Measurements from ENCODE around the gene MCF2L. TPM values are rescaled to one million over a fixed set of nuclear protein-coding genes. Genes with fewer than 3 reads are reported as not detected.

Gene MCF2L
- total RNA-seq, 4 donors from 2014 or later = 12.8 to 169 (median 41.5) TPM

- no peak for TF ChIP-seq CTCF (IDR thresholded peaks at IDR 0.05)
Observed at GRCh38 chr13:113006660-113007059, 37.6 kb downstream of the MCF2L start.

GRCh38 chr13:113008851-113009250 is 39.8 kb downstream of the MCF2L start:
- ATAC-seq (ENCODE audit: low FRiP score) (no peak), DNase-seq (ENCODE audit: low spot score) (no peak)
- no peak for TF ChIP-seq CTCF (IDR thresholded peaks at IDR 0.05)

More at GRCh38 chr13:113006660-113007059, 37.6 kb downstream of the MCF2L start:
- ATAC-seq (ENCODE audit: low FRiP score) (no peak), DNase-seq (ENCODE audit: low spot score) (no peak)

DNA sequence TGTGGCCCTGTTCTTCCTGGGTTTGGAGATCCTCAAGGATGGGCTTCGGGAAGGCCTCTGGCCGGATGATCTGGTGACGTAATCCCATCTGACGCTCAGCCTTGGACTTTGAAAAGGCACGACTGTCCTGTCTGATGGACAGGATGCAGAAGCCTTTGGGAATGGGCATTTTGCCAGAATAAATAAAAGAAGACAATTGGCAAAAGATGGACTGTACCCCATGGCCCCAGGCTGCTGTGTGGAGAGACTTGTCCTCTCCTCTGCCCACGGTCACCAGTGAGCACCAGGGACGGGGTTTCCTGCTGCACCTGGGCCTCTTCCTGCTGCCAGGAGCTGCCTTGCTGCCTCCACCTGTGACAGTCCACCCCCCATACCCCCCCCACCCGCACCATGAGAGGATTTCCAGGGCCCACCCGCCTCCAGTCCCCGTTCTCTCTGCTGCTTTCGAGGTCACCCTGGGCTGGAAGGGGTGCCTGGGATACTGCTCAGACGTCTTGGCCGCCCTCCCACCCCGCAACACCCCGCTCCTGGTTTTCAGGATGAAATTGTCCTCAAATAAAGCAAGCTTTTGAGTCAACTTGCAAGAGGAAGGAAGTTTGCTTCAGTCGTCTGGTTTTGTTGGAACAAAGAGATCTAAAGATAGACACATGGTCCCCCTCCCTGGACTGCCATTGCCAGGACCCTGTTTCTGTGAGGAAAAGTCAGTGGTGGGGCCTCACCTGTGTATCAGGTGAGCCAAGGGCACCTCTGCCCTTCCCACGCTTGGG is 40.9 kb downstream of the MCF2L start:
- no peak for ATAC-seq (ENCODE audit: low FRiP score)
- TF ChIP-seq CTCF (IDR thresholded peaks at IDR 0.05) = no peak

GRCh38 chr13:113010510-113010865 is 41.5 kb downstream of the MCF2L start:
- no peak for DNase-seq (ENCODE audit: low spot score)
- no peak for TF ChIP-seq CTCF (IDR thresholded peaks at IDR 0.05)
- ATAC-seq (ENCODE audit: low FRiP score) = no peak

More for the DNA sequence above, 40.9 kb downstream of the MCF2L start:
- DNase-seq (ENCODE audit: low spot score) = no peak

GRCh38 chr13:113013303-113013702 is 44.3 kb downstream of the MCF2L start:
- no peak for TF ChIP-seq CTCF (IDR thresholded peaks at IDR 0.05)
- DNase-seq (ENCODE audit: low spot score) (no peak), ATAC-seq (ENCODE audit: low FRiP score) (no peak)

DNA sequence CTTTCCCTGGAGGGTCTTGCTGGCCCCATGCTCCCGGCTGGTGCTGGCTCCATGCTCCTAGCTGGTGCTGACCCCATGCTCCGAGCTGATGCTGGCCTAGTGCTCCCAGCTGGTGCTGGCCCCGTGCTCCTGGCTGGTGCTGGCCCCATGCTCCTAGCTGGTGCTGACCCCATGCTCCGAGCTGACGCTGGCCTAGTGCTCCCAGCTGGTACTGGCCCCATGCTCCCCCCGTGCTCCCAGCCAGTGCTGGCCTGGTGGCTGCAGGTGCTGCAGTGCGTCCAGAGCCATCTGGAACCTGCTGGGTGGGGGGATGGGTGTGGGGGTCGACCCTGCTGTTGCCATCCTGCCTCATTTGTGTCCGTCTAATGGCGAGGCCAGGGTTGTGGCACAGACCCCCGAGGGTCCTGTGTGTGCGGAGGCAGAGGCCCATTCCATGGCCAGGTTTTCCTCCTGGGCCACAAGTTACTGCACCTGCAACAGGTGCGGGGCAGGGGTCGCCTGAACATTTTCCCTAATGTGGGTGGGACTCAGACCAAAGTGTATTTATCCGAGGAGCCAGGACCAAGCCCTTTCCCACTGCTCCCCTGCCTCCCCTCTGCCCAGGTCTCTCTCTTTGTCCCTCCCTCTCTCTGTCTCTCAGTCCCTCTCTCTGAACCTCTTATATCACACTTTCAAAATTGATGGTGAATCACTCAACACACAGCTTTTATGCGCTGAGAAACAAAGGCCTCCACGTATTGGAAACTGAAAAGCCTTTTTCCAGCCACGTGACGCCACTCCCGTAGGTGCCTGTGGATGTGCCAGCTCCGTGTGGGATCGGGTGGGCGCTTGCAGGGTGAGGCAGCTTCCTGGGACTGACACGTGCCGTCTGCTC is 45.1 kb downstream of the MCF2L start:
- DNase-seq (ENCODE audit: low spot score) (no peak), ATAC-seq (ENCODE audit: low FRiP score) (no peak)
- TF ChIP-seq CTCF (IDR thresholded peaks at IDR 0.05) = no peak

Data from omental fat pad (tissue), 4 donors.